Vagina (tissue), 2 donors: ENCODE results near the gene CCDC12. TPM values are rescaled to one million over a fixed set of nuclear protein-coding genes. Genes with fewer than 3 reads are reported as not detected.

Experiments used
- DNase-seq, 2 donors: peaks; one replicate each; pipeline ENCODE4 v3.0.0-alpha.2; 2017; ENCODE audit errors: extremely low spot score in 2 of 2
- H3K27ac ChIP-seq: fragments of 200-600 bp; sonication (generic); one replicate; pipeline ENCODE4 v1.5.1; 2019
- H3K27me3 ChIP-seq: fragments of 200-600 bp; sonication (generic); one replicate; pipeline ENCODE4 v1.5.1; 2019
- H3K36me3 ChIP-seq, 2 donors: fragments of 200-600 bp; sonication (generic); one replicate each; pipeline ENCODE4 v1.5.1; 2017 to 2019
- H3K4me1 ChIP-seq: fragments of 200-600 bp; sonication (generic); one replicate; pipeline ENCODE4 v1.5.1; 2019
- H3K4me3 ChIP-seq, 2 donors: fragments of 200-600 bp; sonication (generic); 1 replicate in 1 of 2; 2 replicates in 1 of 2; pipeline ENCODE4 v1.5.1; 2016 to 2019
- H3K9me3 ChIP-seq: fragments of 200-600 bp; sonication (generic); one replicate; pipeline ENCODE4 v1.5.1; 2019
- CTCF ChIP-seq, 3 experiments: fragments of 450-650 bp in 2 of 3; fragments of 200-600 bp in 1 of 3; sonication (generic) in 1 of 3; IDR thresholded peaks; one replicate each; pipeline ENCODE4 v1.5.1; 2017 to 2019; ENCODE audit warnings: antibody characterized with exemption in 3 of 3, mild to moderate bottlenecking in 2 of 3, moderate library complexity in 2 of 3
- POLR2A ChIP-seq, 2 donors: fragments of 450-650 bp; IDR thresholded peaks; one replicate each; pipeline ENCODE4 v1.6.1; 2017; ENCODE audit warnings: antibody characterized with exemption in 2 of 2, mild to moderate bottlenecking in 2 of 2, moderate library complexity in 2 of 2
- POLR2AphosphoS5 ChIP-seq, 2 donors: sonication (generic); formaldehyde crosslinking; IDR thresholded peaks; one replicate each; pipeline ENCODE4 v1.9.0; 2017; ENCODE audit warnings: antibody characterized with exemption in 2 of 2, mild to moderate bottlenecking in 2 of 2, low read depth in 1 of 2; ENCODE audit not compliant: insufficient read depth in 1 of 2
- intact Hi-C: fragments of 100-400 bp; cut with DNase I; formaldehyde crosslinking; loops from one replicate; pipeline ENCODE4 v1.15.1; 2023
- total RNA-seq: library from RNA; depleted of rRNA; stranded (reverse); fragments of >200 nt; gene quantifications from one replicate; pipeline ENCODE4 v1.2.3, GENCODE V29; 2016

CCDC12 gene
- total RNA-seq, 1 donor from 2014 or later: 55.5 TPM

- TF ChIP-seq POLR2A (IDR thresholded peaks at IDR 0.05) (no peak), CTCF (IDR thresholded peaks at IDR 0.05) (no peak), POLR2AphosphoS5 (IDR thresholded peaks at IDR 0.05; ENCODE audit: insufficient read depth in 1 of 2, low read depth in 1 of 2) (no peak)
- no peak for DNase-seq
- Histone ChIP-seq H3K9me3 (no peaks in the 10 kb centered on the region), H3K4me3 (no peak overlapping the region), H3K36me3 (peaks cover 5 to 41% of the 10 kb centered on the region in 2 donors), H3K27me3 (no peaks in the 10 kb centered on the region), H3K27ac (no peak overlapping the region), H3K4me1 (peaks cover 12% of the 10 kb centered on the region)
- intact Hi-C loops: no loop called here
Observed at GRCh38 chr3:47019201-47019600, 42.7 kb upstream of the CCDC12 start.

- Histone ChIP-seq H3K36me3 (peaks cover 5 to 46% of the 10 kb centered on the region in 2 donors), H3K4me3 (no peak overlapping the region), H3K27ac (no peak overlapping the region), H3K27me3 (no peaks in the 10 kb centered on the region), H3K9me3 (no peaks in the 10 kb centered on the region), H3K4me1 (peaks cover 12% of the 10 kb centered on the region)
- TF ChIP-seq POLR2AphosphoS5 (IDR thresholded peaks at IDR 0.05; ENCODE audit: insufficient read depth in 1 of 2, low read depth in 1 of 2) (no peak), POLR2A (IDR thresholded peaks at IDR 0.05) (no peak), CTCF (IDR thresholded peaks at IDR 0.05) (no peak)
- DNase-seq: no peak
- intact Hi-C loops: no loop called here
Observed at GRCh38 chr3:47018269-47018611, 41.7 kb upstream of the CCDC12 start.

GRCh38 chr3:47017504-47018268 lies 41.1 kb upstream of the CCDC12 start:
- Histone ChIP-seq H3K27me3 (no peaks in the 10 kb centered on the region), H3K4me1 (peaks cover 8% of the 10 kb centered on the region), H3K27ac (no peak overlapping the region), H3K4me3 (no peak overlapping the region), H3K36me3 (peaks cover 5 to 46% of the 10 kb centered on the region in 2 donors), H3K9me3 (no peaks in the 10 kb centered on the region)
- no peak for DNase-seq
- intact Hi-C loops: no loop called here
- TF ChIP-seq POLR2A (IDR thresholded peaks at IDR 0.05) (no peak), CTCF (IDR thresholded peaks at IDR 0.05) (no peak)

- H3K27ac ChIP-seq: no peak overlapping the region
- H3K9me3 ChIP-seq: no peaks in the 10 kb centered on the region
- H3K36me3 ChIP-seq: peaks cover 5 to 46% of the 10 kb centered on the region in 2 donors
- no peak for TF ChIP-seq POLR2AphosphoS5 (IDR thresholded peaks at IDR 0.05; ENCODE audit: insufficient read depth in 1 of 2, low read depth in 1 of 2)
- TF ChIP-seq POLR2A (IDR thresholded peaks at IDR 0.05): no peak
- TF ChIP-seq CTCF (IDR thresholded peaks at IDR 0.05): no peak
- intact Hi-C loops: no loop called here
- no peak overlapping the region for H3K4me3 ChIP-seq
- no peaks in the 10 kb centered on the region for H3K27me3 ChIP-seq
- H3K4me1 ChIP-seq: peaks cover 1% of the 10 kb centered on the region
- DNase-seq: no peak
Observed at GRCh38 chr3:47016934-47017435, 40.4 kb upstream of the CCDC12 start.
